ENCODE results near the gene CASP7.
"Not testable (repeated sequence)": the region's sequence is repeated elsewhere in the genome, so short reads cannot be mapped to it uniquely, and the experiment has no call there.

Gene CASP7

GRCh38 chr10:113765910-113766309 is 86.2 kb downstream of the CASP7 start:
- H3K36me3 ChIP-seq (ENCODE audit: control insufficient read depth in 4 of 4, insufficient read depth in 4 of 4, low read length in 3 of 4): no peaks in the 10 kb centered on the region
- H3K4me1 ChIP-seq (ENCODE audit: control extremely low read depth in 1 of 4, control insufficient read depth in 4 of 4, insufficient read depth in 4 of 4, low read length in 3 of 4): no peaks in the 10 kb centered on the region
- POLR2A ChIA-PET: no interaction called here
- no peak for DNase-seq
- H3K9me3 ChIP-seq (ENCODE audit: control extremely low read depth in 1 of 5, control insufficient read depth in 4 of 5, insufficient read depth in 2 of 5, low read depth in 1 of 5, low read length in 4 of 5): peaks cover 0 to 11% (median 0%) of the 10 kb centered on the region in 5 experiments
- H3K27me3 ChIP-seq (replicated peaks in 2 of 5; ENCODE audit: control insufficient read depth in 4 of 5, insufficient read depth in 5 of 5, low read length in 4 of 5): peaks cover 0 to 3% (median 0%) of the 10 kb centered on the region in 5 experiments
- WGBS (ENCODE audit: insufficient coverage): 94% methylated on average over 3 of the region's 3 CpGs
- no peak overlapping the region for H3K27ac ChIP-seq (ENCODE audit: insufficient read depth in 1 of 2, low read depth in 1 of 2, low read length in 2 of 2, poor library complexity in 1 of 2, severe bottlenecking in 2 of 2)
- CTCF ChIA-PET: no interaction called here
- no peak overlapping the region for H3K4me3 ChIP-seq (ENCODE audit: control insufficient read depth in 1 of 7, extremely low read depth in 1 of 7, insufficient read depth in 4 of 7, low read depth in 2 of 7, low read length in 6 of 7)

DNA sequence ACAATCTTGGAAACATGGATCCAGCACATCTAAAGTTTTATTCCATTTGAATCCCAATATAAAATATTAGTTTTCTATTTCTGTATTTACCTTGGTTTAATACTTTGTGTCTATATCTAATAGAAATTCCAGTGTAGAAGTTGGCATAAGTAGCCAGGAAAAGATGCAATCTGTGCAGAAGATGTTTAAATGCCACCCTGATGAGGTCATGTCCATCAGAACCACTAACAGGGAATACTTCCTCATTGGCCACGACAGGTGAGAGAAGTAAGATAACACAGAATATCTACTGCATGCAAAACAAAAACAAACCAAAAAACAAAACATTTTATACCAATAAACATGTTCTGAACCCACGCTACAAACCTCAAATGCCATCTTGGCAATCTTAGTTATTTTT is 87.5 kb downstream of the CASP7 start:
- peaks cover 0 to 11% (median 0%) of the 10 kb centered on the region in 5 experiments for H3K9me3 ChIP-seq (ENCODE audit: control extremely low read depth in 1 of 5, control insufficient read depth in 4 of 5, insufficient read depth in 2 of 5, low read depth in 1 of 5, low read length in 4 of 5)
- no peak overlapping the region for H3K27ac ChIP-seq (ENCODE audit: insufficient read depth in 1 of 2, low read depth in 1 of 2, low read length in 2 of 2, poor library complexity in 1 of 2, severe bottlenecking in 2 of 2)
- CTCF ChIA-PET: no interaction called here
- DNase-seq: no peak
- no peaks in the 10 kb centered on the region for H3K36me3 ChIP-seq (ENCODE audit: control insufficient read depth in 4 of 4, insufficient read depth in 4 of 4, low read length in 3 of 4)
- H3K4me1 ChIP-seq (ENCODE audit: control extremely low read depth in 1 of 4, control insufficient read depth in 4 of 4, insufficient read depth in 4 of 4, low read length in 3 of 4): no peaks in the 10 kb centered on the region
- H3K27me3 ChIP-seq (replicated peaks in 2 of 5; ENCODE audit: control insufficient read depth in 4 of 5, insufficient read depth in 5 of 5, low read length in 4 of 5): peaks cover 0 to 3% (median 0%) of the 10 kb centered on the region in 5 experiments
- POLR2A ChIA-PET: interaction anchor here (0.6 kb wide), 1 partner anchor 160 kb away, joined by 5 read pairs; no protein-coding TSS in a partner anchor
- WGBS (ENCODE audit: insufficient coverage): 83% methylated on average over 1 of the region's 2 CpGs
- no peak overlapping the region for H3K4me3 ChIP-seq (ENCODE audit: control insufficient read depth in 1 of 7, extremely low read depth in 1 of 7, insufficient read depth in 4 of 7, low read depth in 2 of 7, low read length in 6 of 7)

DNA sequence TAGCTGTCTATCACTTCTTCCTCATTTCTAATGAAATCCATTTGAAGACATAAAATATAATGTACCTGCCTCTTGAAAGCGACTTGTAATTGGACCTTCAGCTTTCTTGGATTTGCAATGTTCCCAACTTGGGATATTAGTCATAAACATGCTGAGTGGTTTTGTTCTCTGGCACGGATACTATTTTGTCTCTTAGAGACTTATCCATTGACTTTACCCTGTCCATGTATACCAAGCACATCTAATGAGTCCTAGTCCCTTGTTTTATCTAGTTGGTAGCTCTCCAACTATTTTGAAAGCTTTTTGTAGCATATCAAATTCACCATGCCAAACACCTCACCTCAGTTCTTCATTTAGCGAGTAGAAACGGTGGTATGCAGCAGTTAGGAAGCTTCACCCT is 90.6 kb downstream of the CASP7 start:
- no peak for DNase-seq
- ChIA-PET CTCF (interaction anchor here (0.8 to 1.4 kb wide), 5 partner anchors 10 to 140 kb away, joined by 3 read pairs; no protein-coding TSS in a partner anchor), POLR2A (no interaction called here)
- no peak overlapping the region for H3K4me3 ChIP-seq (ENCODE audit: control insufficient read depth in 1 of 7, extremely low read depth in 1 of 7, insufficient read depth in 4 of 7, low read depth in 2 of 7, low read length in 6 of 7)
- WGBS (ENCODE audit: insufficient coverage): 100% methylated on average over 1 of the region's 4 CpGs
- H3K27ac ChIP-seq (ENCODE audit: insufficient read depth in 1 of 2, low read depth in 1 of 2, low read length in 2 of 2, poor library complexity in 1 of 2, severe bottlenecking in 2 of 2): no peak overlapping the region
- no peaks in the 10 kb centered on the region for H3K4me1 ChIP-seq (ENCODE audit: control extremely low read depth in 1 of 4, control insufficient read depth in 4 of 4, insufficient read depth in 4 of 4, low read length in 3 of 4)
- no peaks in the 10 kb centered on the region for H3K9me3 ChIP-seq (ENCODE audit: control extremely low read depth in 1 of 5, control insufficient read depth in 4 of 5, insufficient read depth in 2 of 5, low read depth in 1 of 5, low read length in 4 of 5)
- no peaks in the 10 kb centered on the region for H3K36me3 ChIP-seq (ENCODE audit: control insufficient read depth in 4 of 4, insufficient read depth in 4 of 4, low read length in 3 of 4)
- peaks cover 0 to 3% (median 0%) of the 10 kb centered on the region in 5 experiments for H3K27me3 ChIP-seq (replicated peaks in 2 of 5; ENCODE audit: control insufficient read depth in 4 of 5, insufficient read depth in 5 of 5, low read length in 4 of 5)

DNA sequence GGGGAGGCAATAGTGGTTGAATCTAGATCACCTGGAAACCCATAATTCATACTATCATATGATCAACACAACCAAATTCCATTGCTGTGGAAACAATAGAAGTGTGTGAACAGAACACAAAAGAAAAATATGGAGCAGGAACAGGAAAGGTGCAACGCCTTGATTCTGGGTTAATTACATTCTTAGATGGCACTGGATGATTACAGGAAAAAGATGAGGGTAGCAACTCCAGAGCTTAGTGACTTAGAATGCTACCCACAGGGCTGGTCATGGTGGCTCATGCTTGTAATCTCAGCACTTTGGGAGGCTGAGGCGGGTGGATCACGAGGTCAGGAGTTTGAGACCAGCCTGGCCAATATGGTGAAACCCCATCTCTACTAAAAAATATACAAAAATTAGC is 91.4 kb downstream of the CASP7 start:
- H3K4me1 ChIP-seq (ENCODE audit: control extremely low read depth in 1 of 4, control insufficient read depth in 4 of 4, insufficient read depth in 4 of 4, low read length in 3 of 4); H3K9me3 ChIP-seq (ENCODE audit: control extremely low read depth in 1 of 5, control insufficient read depth in 4 of 5, insufficient read depth in 2 of 5, low read depth in 1 of 5, low read length in 4 of 5); H3K36me3 ChIP-seq (ENCODE audit: control insufficient read depth in 4 of 4, insufficient read depth in 4 of 4, low read length in 3 of 4); DNase-seq; H3K4me3 ChIP-seq (ENCODE audit: control insufficient read depth in 1 of 7, extremely low read depth in 1 of 7, insufficient read depth in 4 of 7, low read depth in 2 of 7, low read length in 6 of 7); H3K27me3 ChIP-seq (replicated peaks in 2 of 5; ENCODE audit: control insufficient read depth in 4 of 5, insufficient read depth in 5 of 5, low read length in 4 of 5); POLR2A ChIA-PET; H3K27ac ChIP-seq (ENCODE audit: insufficient read depth in 1 of 2, low read depth in 1 of 2, low read length in 2 of 2, poor library complexity in 1 of 2, severe bottlenecking in 2 of 2): not testable (repeated sequence)
- 100% methylated on average over 1 of the region's 3 CpGs for WGBS (ENCODE audit: insufficient coverage)
- CTCF ChIA-PET: interaction anchor here (0.7 to 1.4 kb wide), 4 partner anchors 11 to 28 kb away, joined by 3 read pairs; no protein-coding TSS in a partner anchor

DNA sequence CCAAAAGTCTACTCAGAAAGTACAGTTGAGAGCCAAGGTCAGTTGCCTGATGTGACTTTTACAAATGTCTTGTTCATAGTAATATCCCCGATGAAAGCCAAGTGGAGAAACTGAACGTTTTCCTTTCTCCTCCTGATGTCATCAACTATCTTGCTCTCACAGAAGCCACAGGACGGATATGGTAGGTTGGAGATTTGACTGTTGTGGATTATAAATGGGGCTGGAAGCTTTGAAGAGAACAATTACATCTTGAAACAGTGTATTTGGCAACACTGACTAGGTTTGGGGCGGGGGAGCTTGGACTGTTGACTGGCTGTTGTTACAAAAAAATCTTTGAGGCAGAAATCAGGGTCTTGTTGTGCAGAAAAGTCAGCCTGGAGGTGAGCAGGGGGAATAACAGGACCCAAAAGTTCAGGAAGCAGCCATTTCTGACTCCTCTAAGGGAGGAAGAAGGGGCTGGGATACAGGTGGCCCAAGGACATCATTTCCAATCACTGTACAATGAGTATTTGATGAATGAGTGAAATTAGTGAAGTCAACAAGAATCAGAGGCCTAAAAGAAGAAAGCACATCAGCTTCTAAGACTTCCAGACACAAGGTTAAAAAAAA is 96.1 kb downstream of the CASP7 start:
- peak; percentile 82 to 92 (median 88) for DNase-seq
- Histone ChIP-seq H3K27me3 (replicated peaks in 2 of 5; ENCODE audit: control insufficient read depth in 4 of 5, insufficient read depth in 5 of 5, low read length in 4 of 5) (no peaks in the 10 kb centered on the region), H3K4me1 (ENCODE audit: control extremely low read depth in 1 of 4, control insufficient read depth in 4 of 4, insufficient read depth in 4 of 4, low read length in 3 of 4) (peaks cover 0 to 7% (median 0%) of the 10 kb centered on the region in 4 experiments), H3K36me3 (ENCODE audit: control insufficient read depth in 4 of 4, insufficient read depth in 4 of 4, low read length in 3 of 4) (no peaks in the 10 kb centered on the region), H3K27ac (ENCODE audit: insufficient read depth in 1 of 2, low read depth in 1 of 2, low read length in 2 of 2, poor library complexity in 1 of 2, severe bottlenecking in 2 of 2) (no peak overlapping the region), H3K9me3 (ENCODE audit: control extremely low read depth in 1 of 5, control insufficient read depth in 4 of 5, insufficient read depth in 2 of 5, low read depth in 1 of 5, low read length in 4 of 5) (no peaks in the 10 kb centered on the region), H3K4me3 (ENCODE audit: control insufficient read depth in 1 of 7, extremely low read depth in 1 of 7, insufficient read depth in 4 of 7, low read depth in 2 of 7, low read length in 6 of 7) (no peak overlapping the region)
- POLR2A ChIA-PET: no interaction called here
- CTCF ChIA-PET: interaction anchor here (1.0 kb wide), 1 partner anchor 10 kb away, joined by 4 read pairs; no protein-coding TSS in a partner anchor
- 50% methylated on average over 1 of the region's 4 CpGs for WGBS (ENCODE audit: insufficient coverage)

DNA sequence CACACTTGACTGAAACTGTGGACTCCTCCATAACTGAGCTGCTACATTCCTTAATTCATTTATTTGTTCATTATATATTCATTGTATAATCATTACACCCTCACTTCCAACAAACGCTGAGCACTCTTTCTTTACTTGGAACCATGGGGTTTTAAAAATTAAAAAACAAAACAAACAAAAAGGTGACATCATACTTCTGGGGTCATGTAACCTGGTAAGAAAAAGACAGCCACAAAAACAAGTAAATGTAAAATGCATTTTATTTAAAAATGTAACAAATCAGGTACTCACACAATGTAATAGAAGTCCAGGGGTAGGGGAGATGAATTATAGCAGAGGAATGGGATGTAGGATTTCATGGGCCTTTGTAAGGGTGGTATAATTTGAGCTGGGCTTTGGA is 96.8 kb downstream of the CASP7 start:
- Histone ChIP-seq H3K36me3 (ENCODE audit: control insufficient read depth in 4 of 4, insufficient read depth in 4 of 4, low read length in 3 of 4) (no peaks in the 10 kb centered on the region), H3K27me3 (replicated peaks in 2 of 5; ENCODE audit: control insufficient read depth in 4 of 5, insufficient read depth in 5 of 5, low read length in 4 of 5) (no peaks in the 10 kb centered on the region), H3K27ac (ENCODE audit: insufficient read depth in 1 of 2, low read depth in 1 of 2, low read length in 2 of 2, poor library complexity in 1 of 2, severe bottlenecking in 2 of 2) (no peak overlapping the region), H3K4me1 (ENCODE audit: control extremely low read depth in 1 of 4, control insufficient read depth in 4 of 4, insufficient read depth in 4 of 4, low read length in 3 of 4) (peaks cover 0 to 7% (median 0%) of the 10 kb centered on the region in 4 experiments), H3K9me3 (ENCODE audit: control extremely low read depth in 1 of 5, control insufficient read depth in 4 of 5, insufficient read depth in 2 of 5, low read depth in 1 of 5, low read length in 4 of 5) (no peaks in the 10 kb centered on the region), H3K4me3 (ENCODE audit: control insufficient read depth in 1 of 7, extremely low read depth in 1 of 7, insufficient read depth in 4 of 7, low read depth in 2 of 7, low read length in 6 of 7) (no peak overlapping the region)
- DNase-seq: no peak
- no CpG with 5 or more reads among the region's 1 CpG for WGBS (ENCODE audit: insufficient coverage)
- ChIA-PET POLR2A (no interaction called here), CTCF (interaction anchor here (1.0 to 1.1 kb wide), 2 partner anchors 9 to 334 kb away, joined by 3 to 4 read pairs; no protein-coding TSS in a partner anchor)
